ENCODE results near the gene CDH13.

The CDH13 gene

DNA sequence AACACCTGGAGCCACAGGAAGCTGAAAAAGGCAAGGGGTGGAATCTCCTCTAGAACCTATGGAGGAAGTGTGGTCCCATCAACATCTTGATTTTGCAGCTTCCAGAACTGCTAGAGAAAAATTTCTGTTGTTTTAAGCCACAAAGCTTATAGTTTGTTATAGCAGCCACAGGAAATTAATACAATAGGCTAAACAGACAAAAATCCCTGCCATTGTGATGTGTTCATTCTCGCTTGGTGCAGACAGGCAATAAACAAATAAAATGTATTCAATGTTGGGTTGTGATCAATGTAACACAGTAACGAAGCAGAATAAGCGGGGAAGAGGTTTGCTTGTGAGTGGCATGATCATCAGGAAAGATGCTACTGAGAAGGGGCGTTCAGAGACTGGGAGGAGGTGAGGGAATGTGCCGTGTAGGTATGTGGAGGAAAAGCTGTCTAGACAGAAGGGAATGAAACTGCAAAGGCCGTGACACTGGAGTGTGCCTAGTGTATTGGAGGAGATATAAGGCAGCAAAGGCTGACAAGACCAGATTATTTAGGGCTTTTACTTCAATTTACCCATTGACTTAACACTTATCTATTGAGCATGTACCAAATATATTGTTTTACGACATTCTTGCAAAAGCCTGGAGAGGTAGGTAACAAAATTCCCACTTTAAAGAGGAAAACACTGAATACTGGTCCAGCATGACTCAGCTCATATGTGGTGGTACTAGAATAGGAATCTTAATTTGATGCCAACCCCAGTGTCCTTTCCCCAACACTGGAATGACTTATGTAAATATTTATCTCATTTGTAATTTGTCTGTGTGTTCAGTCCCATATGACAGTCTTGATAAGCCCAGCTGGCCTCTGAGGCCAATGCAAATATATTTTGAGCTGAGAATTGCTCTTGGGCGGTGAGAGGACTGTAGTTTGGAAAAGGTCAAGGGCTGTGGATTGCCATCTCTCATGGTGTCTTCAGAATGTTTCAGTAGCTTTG, 375.9 kb downstream of the CDH13 start:
- ATAC-seq, result no peak
- TF ChIP-seq ESRRG (CRISPR knock-in tag; IDR thresholded peaks at IDR 0.05) (no peak), ZNF8 (CRISPR knock-in tag; IDR thresholded peaks at IDR 0.05) (no peak), ISL1 (CRISPR knock-in tag; IDR thresholded peaks at IDR 0.05) (no peak), POU6F1 (CRISPR knock-in tag; IDR thresholded peaks at IDR 0.05; ENCODE audit: borderline replicate concordance, low read depth) (no peak), PPARA (CRISPR knock-in tag; IDR thresholded peaks at IDR 0.05; ENCODE audit: borderline replicate concordance) (no peak), ZNF565 (CRISPR knock-in tag; conservative IDR thresholded peaks at IDR 0.05; ENCODE audit: low read depth) (no peak), RARB (CRISPR knock-in tag; IDR thresholded peaks at IDR 0.05) (no peak), ZFP30 (CRISPR knock-in tag; IDR thresholded peaks at IDR 0.05) (no peak), OSR1 (CRISPR knock-in tag; IDR thresholded peaks at IDR 0.05) (no peak), GLIS3 (CRISPR knock-in tag; IDR thresholded peaks at IDR 0.05) (no peak), ZNF70 (CRISPR knock-in tag; IDR thresholded peaks at IDR 0.05) (no peak), ARNTL (CRISPR knock-in tag; IDR thresholded peaks at IDR 0.05; ENCODE audit: borderline replicate concordance, low read depth) (no peak), TOX (CRISPR knock-in tag; IDR thresholded peaks at IDR 0.05; ENCODE audit: borderline replicate concordance) (no peak)
- TF ChIP-seq, protein P1, sequence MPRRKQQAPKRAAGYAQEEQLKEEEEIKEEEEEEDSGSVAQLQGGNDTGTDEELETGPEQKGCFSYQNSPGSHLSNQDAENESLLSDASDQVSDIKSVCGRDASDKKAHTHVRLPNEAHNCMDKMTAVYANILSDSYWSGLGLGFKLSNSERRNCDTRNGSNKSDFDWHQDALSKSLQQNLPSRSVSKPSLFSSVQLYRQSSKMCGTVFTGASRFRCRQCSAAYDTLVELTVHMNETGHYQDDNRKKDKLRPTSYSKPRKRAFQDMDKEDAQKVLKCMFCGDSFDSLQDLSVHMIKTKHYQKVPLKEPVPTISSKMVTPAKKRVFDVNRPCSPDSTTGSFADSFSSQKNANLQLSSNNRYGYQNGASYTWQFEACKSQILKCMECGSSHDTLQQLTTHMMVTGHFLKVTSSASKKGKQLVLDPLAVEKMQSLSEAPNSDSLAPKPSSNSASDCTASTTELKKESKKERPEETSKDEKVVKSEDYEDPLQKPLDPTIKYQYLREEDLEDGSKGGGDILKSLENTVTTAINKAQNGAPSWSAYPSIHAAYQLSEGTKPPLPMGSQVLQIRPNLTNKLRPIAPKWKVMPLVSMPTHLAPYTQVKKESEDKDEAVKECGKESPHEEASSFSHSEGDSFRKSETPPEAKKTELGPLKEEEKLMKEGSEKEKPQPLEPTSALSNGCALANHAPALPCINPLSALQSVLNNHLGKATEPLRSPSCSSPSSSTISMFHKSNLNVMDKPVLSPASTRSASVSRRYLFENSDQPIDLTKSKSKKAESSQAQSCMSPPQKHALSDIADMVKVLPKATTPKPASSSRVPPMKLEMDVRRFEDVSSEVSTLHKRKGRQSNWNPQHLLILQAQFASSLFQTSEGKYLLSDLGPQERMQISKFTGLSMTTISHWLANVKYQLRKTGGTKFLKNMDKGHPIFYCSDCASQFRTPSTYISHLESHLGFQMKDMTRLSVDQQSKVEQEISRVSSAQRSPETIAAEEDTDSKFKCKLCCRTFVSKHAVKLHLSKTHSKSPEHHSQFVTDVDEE (CRISPR knock-in tag; IDR thresholded peaks at IDR 0.05), result no peak
- TF ChIP-seq, protein P2, sequence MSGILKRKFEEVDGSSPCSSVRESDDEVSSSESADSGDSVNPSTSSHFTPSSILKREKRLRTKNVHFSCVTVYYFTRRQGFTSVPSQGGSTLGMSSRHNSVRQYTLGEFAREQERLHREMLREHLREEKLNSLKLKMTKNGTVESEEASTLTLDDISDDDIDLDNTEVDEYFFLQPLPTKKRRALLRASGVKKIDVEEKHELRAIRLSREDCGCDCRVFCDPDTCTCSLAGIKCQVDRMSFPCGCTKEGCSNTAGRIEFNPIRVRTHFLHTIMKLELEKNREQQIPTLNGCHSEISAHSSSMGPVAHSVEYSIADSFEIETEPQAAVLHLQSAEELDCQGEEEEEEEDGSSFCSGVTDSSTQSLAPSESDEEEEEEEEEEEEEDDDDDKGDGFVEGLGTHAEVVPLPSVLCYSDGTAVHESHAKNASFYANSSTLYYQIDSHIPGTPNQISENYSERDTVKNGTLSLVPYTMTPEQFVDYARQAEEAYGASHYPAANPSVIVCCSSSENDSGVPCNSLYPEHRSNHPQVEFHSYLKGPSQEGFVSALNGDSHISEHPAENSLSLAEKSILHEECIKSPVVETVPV (CRISPR knock-in tag; IDR thresholded peaks at IDR 0.05), result no peak
- TF ChIP-seq, protein P3, sequence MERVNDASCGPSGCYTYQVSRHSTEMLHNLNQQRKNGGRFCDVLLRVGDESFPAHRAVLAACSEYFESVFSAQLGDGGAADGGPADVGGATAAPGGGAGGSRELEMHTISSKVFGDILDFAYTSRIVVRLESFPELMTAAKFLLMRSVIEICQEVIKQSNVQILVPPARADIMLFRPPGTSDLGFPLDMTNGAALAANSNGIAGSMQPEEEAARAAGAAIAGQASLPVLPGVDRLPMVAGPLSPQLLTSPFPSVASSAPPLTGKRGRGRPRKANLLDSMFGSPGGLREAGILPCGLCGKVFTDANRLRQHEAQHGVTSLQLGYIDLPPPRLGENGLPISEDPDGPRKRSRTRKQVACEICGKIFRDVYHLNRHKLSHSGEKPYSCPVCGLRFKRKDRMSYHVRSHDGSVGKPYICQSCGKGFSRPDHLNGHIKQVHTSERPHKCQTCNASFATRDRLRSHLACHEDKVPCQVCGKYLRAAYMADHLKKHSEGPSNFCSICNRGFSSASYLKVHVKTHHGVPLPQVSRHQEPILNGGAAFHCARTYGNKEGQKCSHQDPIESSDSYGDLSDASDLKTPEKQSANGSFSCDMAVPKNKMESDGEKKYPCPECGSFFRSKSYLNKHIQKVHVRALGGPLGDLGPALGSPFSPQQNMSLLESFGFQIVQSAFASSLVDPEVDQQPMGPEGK (CRISPR knock-in tag; IDR thresholded peaks at IDR 0.05; ENCODE audit: borderline replicate concordance), result no peak

- no peak for ATAC-seq
- TF ChIP-seq ISL1 (CRISPR knock-in tag; IDR thresholded peaks at IDR 0.05), result no peak
- TF ChIP-seq ZC3H10 (CRISPR knock-in tag; IDR thresholded peaks at IDR 0.05), result no peak
- no peak for TF ChIP-seq GLIS3 (CRISPR knock-in tag; IDR thresholded peaks at IDR 0.05)
- no peak for TF ChIP-seq OSR1 (CRISPR knock-in tag; IDR thresholded peaks at IDR 0.05)
- TF ChIP-seq CSDC2 (CRISPR knock-in tag; IDR thresholded peaks at IDR 0.05), result no peak
- no peak for TF ChIP-seq ZNF70 (CRISPR knock-in tag; IDR thresholded peaks at IDR 0.05)
These were observed 378.3 kb downstream of the CDH13 start for GRCh38 chr16:83004868-83005652.

DNA sequence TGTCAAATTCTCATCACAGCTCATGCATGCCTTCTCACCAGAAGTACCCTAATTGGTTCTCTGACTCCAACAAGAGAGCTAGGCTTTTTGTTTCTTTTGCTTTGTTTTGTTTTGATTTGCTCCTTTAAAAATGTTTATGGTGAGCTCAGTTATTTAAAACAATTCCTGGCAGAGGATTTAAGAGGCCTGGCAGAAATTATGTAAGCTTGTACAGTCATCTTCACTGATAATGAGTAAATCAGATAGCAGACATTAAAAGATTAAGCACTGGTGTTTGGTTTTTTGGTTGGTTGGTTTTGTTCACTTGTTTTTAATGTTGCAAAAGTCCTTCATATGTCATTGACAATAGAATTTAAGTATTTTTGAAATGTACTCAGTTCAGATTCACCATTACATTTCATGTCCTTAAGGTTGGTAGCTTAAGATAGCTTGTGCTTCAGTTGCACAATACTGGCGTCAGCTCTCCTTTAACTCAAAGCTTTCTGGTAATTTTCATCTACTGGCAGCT, 378.9 kb downstream of the CDH13 start:
- no peak for ATAC-seq
- TF ChIP-seq, protein P4, sequence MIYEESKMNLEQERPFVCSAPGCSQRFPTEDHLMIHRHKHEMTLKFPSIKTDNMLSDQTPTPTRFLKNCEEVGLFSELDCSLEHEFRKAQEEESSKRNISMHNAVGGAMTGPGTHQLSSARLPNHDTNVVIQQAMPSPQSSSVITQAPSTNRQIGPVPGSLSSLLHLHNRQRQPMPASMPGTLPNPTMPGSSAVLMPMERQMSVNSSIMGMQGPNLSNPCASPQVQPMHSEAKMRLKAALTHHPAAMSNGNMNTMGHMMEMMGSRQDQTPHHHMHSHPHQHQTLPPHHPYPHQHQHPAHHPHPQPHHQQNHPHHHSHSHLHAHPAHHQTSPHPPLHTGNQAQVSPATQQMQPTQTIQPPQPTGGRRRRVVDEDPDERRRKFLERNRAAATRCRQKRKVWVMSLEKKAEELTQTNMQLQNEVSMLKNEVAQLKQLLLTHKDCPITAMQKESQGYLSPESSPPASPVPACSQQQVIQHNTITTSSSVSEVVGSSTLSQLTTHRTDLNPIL (CRISPR knock-in tag; IDR thresholded peaks at IDR 0.05; ENCODE audit: low read depth), result no peak
- TF ChIP-seq, protein P1 (CRISPR knock-in tag; IDR thresholded peaks at IDR 0.05), result no peak
- TF ChIP-seq ZFP3 (CRISPR knock-in tag; IDR thresholded peaks at IDR 0.05) (no peak), POU6F1 (CRISPR knock-in tag; IDR thresholded peaks at IDR 0.05; ENCODE audit: borderline replicate concordance, low read depth) (no peak), OSR1 (CRISPR knock-in tag; IDR thresholded peaks at IDR 0.05) (no peak), ZNF565 (CRISPR knock-in tag; conservative IDR thresholded peaks at IDR 0.05; ENCODE audit: low read depth) (no peak), SNAI2 (CRISPR knock-in tag; IDR thresholded peaks at IDR 0.05) (no peak)

All from SK-N-SH treated with all-trans-retinoic acid at 6 μM for 48 hours (cell line).